Measurements from ENCODE around the gene PLAC1. TPM values are rescaled to one million over a fixed set of nuclear protein-coding genes. Genes with fewer than 3 reads are reported as not detected.

Gene PLAC1
- total RNA-seq, 1 donor: 0.09 TPM

- DNase-seq (ENCODE audit: low read depth): no peak
- TF ChIP-seq, protein P1, sequence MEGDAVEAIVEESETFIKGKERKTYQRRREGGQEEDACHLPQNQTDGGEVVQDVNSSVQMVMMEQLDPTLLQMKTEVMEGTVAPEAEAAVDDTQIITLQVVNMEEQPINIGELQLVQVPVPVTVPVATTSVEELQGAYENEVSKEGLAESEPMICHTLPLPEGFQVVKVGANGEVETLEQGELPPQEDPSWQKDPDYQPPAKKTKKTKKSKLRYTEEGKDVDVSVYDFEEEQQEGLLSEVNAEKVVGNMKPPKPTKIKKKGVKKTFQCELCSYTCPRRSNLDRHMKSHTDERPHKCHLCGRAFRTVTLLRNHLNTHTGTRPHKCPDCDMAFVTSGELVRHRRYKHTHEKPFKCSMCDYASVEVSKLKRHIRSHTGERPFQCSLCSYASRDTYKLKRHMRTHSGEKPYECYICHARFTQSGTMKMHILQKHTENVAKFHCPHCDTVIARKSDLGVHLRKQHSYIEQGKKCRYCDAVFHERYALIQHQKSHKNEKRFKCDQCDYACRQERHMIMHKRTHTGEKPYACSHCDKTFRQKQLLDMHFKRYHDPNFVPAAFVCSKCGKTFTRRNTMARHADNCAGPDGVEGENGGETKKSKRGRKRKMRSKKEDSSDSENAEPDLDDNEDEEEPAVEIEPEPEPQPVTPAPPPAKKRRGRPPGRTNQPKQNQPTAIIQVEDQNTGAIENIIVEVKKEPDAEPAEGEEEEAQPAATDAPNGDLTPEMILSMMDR (IDR thresholded peaks at IDR 0.05; ENCODE audit: insufficient read depth, low read length): no peak
- no peak overlapping the region for H3K4me3 ChIP-seq (ENCODE audit: low read depth, low read length)
These were observed 10.8 kb downstream of the PLAC1 start for GRCh38 chrX:134647477-134647877.

DNA sequence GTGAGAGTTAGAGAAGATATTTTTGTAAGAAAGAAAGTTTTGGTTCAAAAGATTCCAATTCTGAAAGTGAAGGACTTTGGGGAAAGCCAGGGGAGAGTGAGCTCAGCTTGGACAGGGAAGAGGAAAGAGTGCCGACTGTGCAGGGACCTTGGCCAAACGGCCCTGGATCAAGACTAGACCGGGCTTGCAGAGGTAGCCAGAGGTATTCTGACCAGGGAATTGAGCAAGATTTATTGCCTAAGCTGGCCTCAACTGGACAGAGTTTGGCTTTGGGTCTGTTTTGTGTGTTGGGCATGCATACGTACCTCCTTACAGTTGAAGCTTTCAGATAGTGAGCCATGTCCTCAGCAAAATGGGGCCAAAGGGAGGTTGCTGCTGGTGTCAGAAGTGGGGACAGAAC is 11.6 kb downstream of the PLAC1 start:
- no peak overlapping the region for H3K4me3 ChIP-seq (ENCODE audit: low read depth, low read length)
- TF ChIP-seq, protein P1 (IDR thresholded peaks at IDR 0.05; ENCODE audit: insufficient read depth, low read length): no peak
- peak; percentile 50 for DNase-seq (ENCODE audit: low read depth)

GRCh38 chrX:134645936-134646543 is 12.2 kb downstream of the PLAC1 start:
- H3K4me3 ChIP-seq (ENCODE audit: low read depth, low read length): no peak overlapping the region
- no peak for DNase-seq (ENCODE audit: low read depth)
- TF ChIP-seq, protein P1 (IDR thresholded peaks at IDR 0.05; ENCODE audit: insufficient read depth, low read length): no peak

DNA sequence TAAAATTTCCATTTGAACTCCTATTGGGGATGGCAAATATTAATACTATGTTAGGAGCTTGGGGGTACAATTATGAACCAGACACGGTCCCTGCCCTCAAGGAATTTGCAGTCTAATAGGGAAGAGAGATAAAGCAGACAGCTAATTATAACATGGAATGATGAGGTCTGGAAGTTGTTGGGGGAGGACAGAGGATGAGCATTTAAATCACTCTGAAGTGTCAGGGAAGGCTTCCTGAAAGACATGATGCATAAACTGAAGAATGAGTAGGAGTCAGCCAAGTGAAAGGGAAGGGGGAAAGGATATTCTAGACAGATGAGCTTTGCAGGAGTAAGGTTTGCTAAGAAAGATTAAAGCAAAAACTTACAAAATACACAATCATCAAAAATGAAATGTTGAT is 15.9 kb downstream of the PLAC1 start:
- TF ChIP-seq, protein P1 (IDR thresholded peaks at IDR 0.05; ENCODE audit: insufficient read depth, low read length): no peak
- DNase-seq (ENCODE audit: low read depth): no peak
- no peak overlapping the region for H3K4me3 ChIP-seq (ENCODE audit: low read depth, low read length)

DNA sequence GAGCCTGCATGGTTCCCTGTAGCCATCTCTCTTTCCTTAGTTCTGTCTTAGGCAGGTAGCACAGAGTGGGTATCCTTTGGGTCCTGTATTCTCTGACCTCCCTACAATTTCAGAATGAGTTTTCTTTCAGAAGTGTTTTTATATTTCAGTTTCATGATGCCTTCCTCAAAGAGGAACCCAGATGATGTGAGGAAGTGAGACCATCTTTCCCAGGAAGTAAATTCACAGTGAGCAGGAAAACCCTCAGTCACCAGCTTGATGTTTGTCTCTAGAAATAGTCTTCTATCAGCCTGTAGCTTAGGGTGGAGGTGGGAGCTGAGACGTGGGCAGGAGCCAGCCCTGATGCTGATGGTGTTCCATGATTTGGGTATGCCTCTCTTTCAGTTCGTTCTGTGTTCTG is 16.9 kb downstream of the PLAC1 start:
- H3K4me3 ChIP-seq (ENCODE audit: low read depth, low read length): no peak overlapping the region
- DNase-seq (ENCODE audit: low read depth): no peak
- TF ChIP-seq, protein P1 (IDR thresholded peaks at IDR 0.05; ENCODE audit: insufficient read depth, low read length): no peak

- no peak for DNase-seq (ENCODE audit: low read depth)
- no peak overlapping the region for H3K4me3 ChIP-seq (ENCODE audit: low read depth, low read length)
- TF ChIP-seq, protein P1 (IDR thresholded peaks at IDR 0.05; ENCODE audit: insufficient read depth, low read length): no peak
These were observed 17.4 kb downstream of the PLAC1 start for GRCh38 chrX:134640914-134641313.

- no peak overlapping the region for H3K4me3 ChIP-seq (ENCODE audit: low read depth, low read length)
- peak; percentile 71 for DNase-seq (ENCODE audit: low read depth)
- TF ChIP-seq, protein P1 (IDR thresholded peaks at IDR 0.05; ENCODE audit: insufficient read depth, low read length): no peak
These were observed 21.4 kb downstream of the PLAC1 start for GRCh38 chrX:134636851-134637250.

Measured in fibroblast of the aortic adventitia (primary cell).